Stimulated activated naive CD8-positive, alpha-beta T cell treated with anti-CD3 and anti-CD28 coated beads, Interleukin-15, amount 100 ng/mL, for 72 hours (primary cell): ENCODE measurements around the gene RPL10A.
A peak's percentile ranks its signal among the peaks of the same experiment; 100 is the strongest.
"Not testable (repeated sequence)": the region's sequence is repeated elsewhere in the genome, so short reads cannot be mapped to it uniquely, and the experiment has no call there.

Source experiments
- ATAC-seq: fragments of 150-1000 bp; cut with Tn5 transposase; 2 replicates; pipeline ENCODE4 v1.10.0; 2021; ENCODE audit warnings: mild to moderate bottlenecking, moderate library complexity
- DNase-seq, 2 donors: peaks; one replicate each; pipeline ENCODE4 v3.0.0; 2021 to 2022
- H3K27ac Mint-ChIP-seq, 2 donors: one replicate each; pipeline ENCODE4 v1.8.0; 2022; ENCODE audit warnings: mild to moderate bottlenecking in 2 of 2, mixed read lengths in 2 of 2, moderate library complexity in 2 of 2
- H3K27me3 Mint-ChIP-seq: one replicate; pipeline ENCODE4 v1.8.0; 2022; ENCODE audit warnings: mixed read lengths
- H3K4me1 Mint-ChIP-seq: one replicate; pipeline ENCODE4 v1.8.0; 2022; ENCODE audit warnings: mild to moderate bottlenecking, mixed read lengths
- H3K4me3 Mint-ChIP-seq, 2 donors: one replicate each; pipeline ENCODE4 v1.8.0; 2022; ENCODE audit warnings: mild to moderate bottlenecking in 2 of 2, mixed read lengths in 2 of 2, moderate library complexity in 1 of 2
- H3K9me3 Mint-ChIP-seq, 2 donors: one replicate each; pipeline ENCODE4 v1.8.0; 2022; ENCODE audit warnings: mixed read lengths in 2 of 2

Gene RPL10A

DNA sequence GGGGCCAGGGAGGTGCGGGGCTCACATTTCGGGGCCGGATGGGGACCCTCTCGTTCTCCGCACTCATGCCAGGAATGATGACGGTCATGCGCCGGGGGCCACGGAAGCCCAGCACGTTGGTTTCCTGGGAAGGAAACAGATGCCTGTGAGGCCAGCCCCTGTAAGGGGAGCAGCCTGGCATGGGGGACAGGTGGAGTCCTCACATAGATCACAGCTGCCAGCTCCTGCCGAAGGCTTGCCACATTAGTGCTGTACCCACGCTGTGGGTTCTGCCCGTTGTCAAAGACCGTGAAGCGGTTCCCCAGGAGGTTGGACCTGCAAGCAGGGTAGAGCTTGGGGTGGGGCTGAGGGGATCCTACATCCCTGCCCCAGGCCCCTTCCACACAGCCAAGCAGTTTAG lies 35.3 kb downstream of the RPL10A start:
- no peak for DNase-seq
- H3K4me3 Mint-ChIP-seq: no peak overlapping the region
- H3K27me3 Mint-ChIP-seq: peaks cover 31% of the 10 kb centered on the region
- H3K9me3 Mint-ChIP-seq: no peaks in the 10 kb centered on the region
- H3K4me1 Mint-ChIP-seq: peaks cover 13% of the 10 kb centered on the region
- peak; percentile 39 for ATAC-seq
- no peak overlapping the region for H3K27ac Mint-ChIP-seq

DNA sequence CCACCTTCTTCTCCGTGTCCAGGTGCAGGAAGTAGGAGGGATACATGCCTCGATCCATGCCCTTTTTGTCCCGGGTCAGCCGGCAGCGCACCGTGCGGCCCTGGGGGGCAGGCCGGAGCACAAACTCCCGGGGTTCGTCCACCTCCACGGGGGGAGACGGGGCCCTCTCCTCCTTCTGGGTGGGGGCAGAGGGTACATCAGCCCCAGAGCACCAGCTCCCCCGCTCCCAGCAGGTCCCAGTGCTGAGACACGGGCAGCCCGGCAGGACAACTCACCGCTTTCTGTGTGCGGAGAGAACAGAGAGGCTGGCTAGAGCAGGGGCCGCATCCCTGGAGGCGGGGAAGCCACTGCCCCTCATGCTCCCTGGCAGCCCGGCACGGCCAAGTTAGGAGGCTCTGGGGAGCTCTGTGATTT lies 37.8 kb downstream of the RPL10A start:
- DNase-seq (no peak), ATAC-seq (no peak)
- Mint-ChIP-seq H3K4me1 (peaks cover 9% of the 10 kb centered on the region), H3K27me3 (peaks cover 38% of the 10 kb centered on the region), H3K4me3 (no peak overlapping the region), H3K27ac (no peak overlapping the region), H3K9me3 (no peaks in the 10 kb centered on the region)

GRCh38 chr6:35506536-35506935 lies 38.3 kb downstream of the RPL10A start:
- DNase-seq (no peak), ATAC-seq (no peak)
- Mint-ChIP-seq H3K27ac (no peak overlapping the region), H3K4me3 (no peak overlapping the region), H3K27me3 (peaks cover 43% of the 10 kb centered on the region), H3K9me3 (no peaks in the 10 kb centered on the region), H3K4me1 (peaks cover 14% of the 10 kb centered on the region)

DNA sequence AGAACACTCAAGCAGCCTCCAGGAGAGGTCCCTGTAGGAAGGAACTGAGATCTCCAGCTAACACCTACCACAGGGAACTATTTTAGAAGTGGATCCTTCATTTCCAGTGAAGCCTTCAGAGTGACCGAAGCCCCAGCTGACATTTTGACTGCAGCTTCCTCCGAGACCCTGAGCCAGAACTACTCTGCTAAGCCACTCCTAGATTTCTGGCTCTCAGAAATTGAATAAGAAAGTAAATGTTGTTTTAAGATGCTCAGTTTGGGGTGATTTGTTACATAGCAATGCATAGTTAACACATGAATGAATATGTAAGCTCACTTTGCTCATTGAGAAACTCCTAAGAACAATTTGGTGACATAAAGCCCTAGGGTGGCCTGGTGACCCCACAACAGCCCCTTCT lies 39.0 kb downstream of the RPL10A start:
- DNase-seq (no peak), ATAC-seq (no peak)
- H3K4me3 Mint-ChIP-seq: no peak overlapping the region
- H3K27ac Mint-ChIP-seq: no peak overlapping the region
- peaks cover 20% of the 10 kb centered on the region for H3K4me1 Mint-ChIP-seq
- H3K9me3 Mint-ChIP-seq: no peaks in the 10 kb centered on the region
- H3K27me3 Mint-ChIP-seq: peaks cover 50% of the 10 kb centered on the region

DNA sequence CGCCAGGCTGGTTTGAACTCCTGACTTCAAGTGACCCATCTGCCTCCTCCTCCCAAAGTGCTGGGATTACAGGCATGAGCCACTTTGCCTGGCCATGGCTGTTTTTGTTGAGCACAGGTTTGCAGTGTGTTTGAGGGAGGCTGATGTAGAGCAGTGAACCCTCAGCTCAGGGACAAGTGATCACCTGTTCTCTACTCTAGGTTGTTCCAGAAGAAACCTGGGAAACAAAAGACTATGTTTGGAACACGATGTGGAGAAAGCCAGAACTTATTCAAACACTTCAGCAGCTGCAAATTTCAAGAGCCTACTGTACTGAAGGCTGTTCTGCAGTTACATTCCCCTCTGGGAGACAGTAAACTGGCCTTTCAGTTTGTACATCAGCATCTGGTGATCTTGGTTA lies 39.8 kb downstream of the RPL10A start:
- peaks cover 20% of the 10 kb centered on the region for H3K4me1 Mint-ChIP-seq
- H3K27me3 Mint-ChIP-seq: peaks cover 51% of the 10 kb centered on the region
- no peaks in the 10 kb centered on the region for H3K9me3 Mint-ChIP-seq
- DNase-seq (no peak), ATAC-seq (no peak)
- no peak overlapping the region for H3K27ac Mint-ChIP-seq
- no peak overlapping the region for H3K4me3 Mint-ChIP-seq

DNA sequence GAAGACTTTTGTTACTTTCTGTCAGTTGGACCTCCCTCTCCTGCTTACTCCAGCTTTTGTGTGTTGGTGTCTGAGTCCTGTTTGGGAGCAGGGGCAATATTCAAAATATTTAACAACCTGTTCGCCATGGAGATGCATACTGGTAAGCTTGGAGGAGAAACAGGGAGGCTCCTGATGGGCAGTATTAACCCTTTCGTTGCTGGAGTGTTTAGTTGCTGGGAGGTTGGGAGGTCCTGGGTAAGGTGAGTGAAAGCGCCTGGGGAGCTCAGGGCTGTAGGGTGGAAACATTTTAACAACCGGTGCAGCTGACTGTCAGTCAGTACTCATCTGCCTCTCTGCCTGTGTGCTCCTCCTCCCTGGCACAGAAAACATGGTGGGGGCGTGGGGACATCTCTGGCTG lies 40.3 kb downstream of the RPL10A start:
- H3K9me3 Mint-ChIP-seq: no peaks in the 10 kb centered on the region
- no peak overlapping the region for H3K27ac Mint-ChIP-seq
- peaks cover 47% of the 10 kb centered on the region for H3K27me3 Mint-ChIP-seq
- ATAC-seq: no peak
- DNase-seq: no peak
- H3K4me1 Mint-ChIP-seq: peaks cover 15% of the 10 kb centered on the region
- no peak overlapping the region for H3K4me3 Mint-ChIP-seq

DNA sequence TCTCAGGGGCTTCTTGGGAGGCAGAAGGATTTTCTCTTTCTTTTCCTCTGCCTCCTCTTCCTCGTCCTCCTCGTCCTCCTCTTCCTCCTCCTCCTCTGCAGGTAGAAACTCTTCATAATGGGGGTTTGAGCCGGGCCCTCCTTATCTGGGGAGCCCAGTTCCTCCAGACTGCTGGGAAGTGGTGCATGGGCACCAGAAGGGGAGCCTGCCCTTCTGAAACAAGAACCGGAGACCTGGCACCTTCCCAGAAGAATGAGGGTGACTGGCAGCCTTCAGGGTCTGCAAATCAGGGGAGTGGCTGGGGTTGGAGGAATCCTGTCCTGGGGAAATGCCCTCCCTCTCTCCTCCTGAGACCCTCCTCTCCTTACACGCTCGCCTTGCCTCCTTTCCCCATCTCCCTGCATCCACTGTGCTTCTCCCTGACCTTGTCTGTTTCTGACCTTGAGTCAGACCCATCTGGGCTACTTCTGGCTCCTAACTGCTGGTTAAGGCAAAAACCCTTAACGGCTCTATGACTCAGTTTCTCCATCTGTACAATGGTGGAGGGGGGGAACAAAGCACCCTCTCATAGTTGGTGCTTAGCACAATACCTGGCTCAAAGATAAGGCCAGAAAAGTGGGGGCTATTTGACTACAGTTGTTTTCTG lies 42.8 kb downstream of the RPL10A start:
- no peak overlapping the region for H3K27ac Mint-ChIP-seq
- H3K4me3 Mint-ChIP-seq: no peak overlapping the region
- peaks cover 14% of the 10 kb centered on the region for H3K4me1 Mint-ChIP-seq
- DNase-seq: no peak
- no peaks in the 10 kb centered on the region for H3K9me3 Mint-ChIP-seq
- no peak for ATAC-seq
- H3K27me3 Mint-ChIP-seq: peaks cover 44% of the 10 kb centered on the region

DNA sequence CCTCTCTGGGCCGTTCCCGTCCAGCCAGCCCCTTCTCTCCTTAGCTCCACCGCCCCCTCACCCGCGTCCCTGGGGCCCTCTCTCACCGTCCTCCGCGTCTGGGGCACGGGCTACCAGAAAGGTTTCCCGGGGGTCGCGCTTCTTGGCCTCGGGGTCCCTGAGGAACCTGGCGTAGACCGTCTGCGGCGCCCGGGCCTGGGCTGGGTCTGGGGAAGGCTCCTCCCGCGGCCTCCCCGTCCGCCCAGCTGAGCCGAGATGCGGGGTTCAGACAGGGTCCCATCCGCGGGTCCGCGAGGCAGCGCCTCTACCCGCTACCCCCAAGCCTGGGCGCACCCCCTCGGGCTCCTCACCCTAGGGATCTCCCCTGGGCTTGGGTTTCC lies 43.4 kb downstream of the RPL10A start:
- Mint-ChIP-seq H3K27me3 (peaks cover 44% of the 10 kb centered on the region), H3K4me3 (peak overlapping the region in 1 of 2 donors; percentile 52), H3K27ac (no peak overlapping the region), H3K9me3 (no peaks in the 10 kb centered on the region), H3K4me1 (peaks cover 14% of the 10 kb centered on the region)
- DNase-seq (no peak), ATAC-seq (peak; percentile 62)

- ATAC-seq: peak; percentile 39
Observed at GRCh38 chr6:35512006-35512405, 43.8 kb downstream of the RPL10A start.

GRCh38 chr6:35512740-35513139 lies 44.5 kb downstream of the RPL10A start, which contains the start of gene TULP1:
TSS of gene TULP1 (minus strand) at chr6:35512896. CDS start at chr6:35512858, 38 bp downstream.
- peaks cover 14% of the 10 kb centered on the region for H3K4me1 Mint-ChIP-seq
- H3K4me3 Mint-ChIP-seq: peak within 1 kb of the TSS in 1 of 2 donors; percentile 52
- DNase-seq (no peak), ATAC-seq (no peak)
- H3K9me3 Mint-ChIP-seq: no peaks in the 10 kb centered on the region
- peaks cover 44% of the 10 kb centered on the region for H3K27me3 Mint-ChIP-seq
- H3K27ac Mint-ChIP-seq: peak within 1 kb of the TSS in 1 of 2 donors; percentile 91

More at GRCh38 chr6:35512006-35512405, 43.8 kb downstream of the RPL10A start:
- Mint-ChIP-seq H3K27me3 (peaks cover 44% of the 10 kb centered on the region), H3K4me1 (peaks cover 14% of the 10 kb centered on the region), H3K4me3 (peak overlapping the region in 1 of 2 donors; percentile 52), H3K27ac (peak overlapping the region in 1 of 2 donors; percentile 91), H3K9me3 (no peaks in the 10 kb centered on the region)
- DNase-seq: no peak

- Mint-ChIP-seq H3K4me1 (peaks cover 14% of the 10 kb centered on the region), H3K9me3 (no peaks in the 10 kb centered on the region), H3K4me3 (no peak overlapping the region), H3K27ac (no peak overlapping the region), H3K27me3 (peaks cover 36% of the 10 kb centered on the region)
- no peak for ATAC-seq
- no peak for DNase-seq
Observed at GRCh38 chr6:35514587-35514986, 46.4 kb downstream of the RPL10A start.

GRCh38 chr6:35515939-35516338 lies 47.7 kb downstream of the RPL10A start:
- H3K4me1 Mint-ChIP-seq: peaks cover 14% of the 10 kb centered on the region
- ATAC-seq, H3K9me3 Mint-ChIP-seq, DNase-seq, H3K27ac Mint-ChIP-seq, H3K4me3 Mint-ChIP-seq: not testable (repeated sequence)
- peaks cover 22% of the 10 kb centered on the region for H3K27me3 Mint-ChIP-seq

- ATAC-seq (no peak), DNase-seq (no peak)
- Mint-ChIP-seq H3K27ac (no peak overlapping the region), H3K9me3 (no peaks in the 10 kb centered on the region), H3K4me3 (no peak overlapping the region), H3K27me3 (peaks cover 15% of the 10 kb centered on the region), H3K4me1 (peaks cover 6% of the 10 kb centered on the region)
Observed at GRCh38 chr6:35516712-35517111, 48.5 kb downstream of the RPL10A start.

- not testable (repeated sequence) for DNase-seq, H3K27ac Mint-ChIP-seq, H3K27me3 Mint-ChIP-seq, H3K4me1 Mint-ChIP-seq, ATAC-seq, H3K4me3 Mint-ChIP-seq, H3K9me3 Mint-ChIP-seq
Observed at GRCh38 chr6:35517978-35518377, 49.8 kb downstream of the RPL10A start.

DNA sequence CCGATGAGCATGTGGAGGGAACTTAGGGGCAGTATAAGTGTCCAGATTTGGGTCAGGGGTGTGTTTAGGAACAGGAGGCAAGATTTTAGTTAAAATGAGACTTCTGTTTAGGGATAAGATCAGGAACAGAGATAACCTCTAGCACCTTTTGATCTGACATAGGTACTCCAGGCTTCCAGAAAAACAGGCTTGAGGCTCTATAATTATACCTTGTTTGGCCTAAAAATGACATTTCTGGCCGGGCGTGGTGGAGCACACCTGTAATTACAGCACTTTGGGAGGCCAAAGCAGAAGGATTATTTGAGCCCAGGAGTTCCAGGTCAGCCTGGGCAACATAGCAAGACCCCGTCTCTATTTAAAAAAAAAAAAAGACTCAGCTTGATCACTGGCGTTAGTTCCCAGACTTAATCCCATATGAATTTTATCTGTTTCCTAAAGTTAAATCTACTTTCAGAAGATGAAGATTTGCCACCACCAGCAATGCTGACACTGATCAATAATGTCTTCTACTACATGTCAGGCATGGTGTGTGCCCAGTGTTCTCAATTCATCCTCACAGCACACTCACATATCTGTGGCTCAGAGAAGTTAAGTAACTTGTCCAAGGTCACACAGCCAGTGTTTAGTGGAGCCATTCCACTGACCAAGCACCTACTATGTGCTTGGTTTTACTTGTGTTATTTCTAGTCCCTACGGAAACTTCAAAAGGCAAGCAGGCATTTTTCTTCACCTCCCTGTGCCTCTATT lies 50.5 kb downstream of the RPL10A start:
- ATAC-seq: no peak
- peaks cover 14% of the 10 kb centered on the region for H3K4me1 Mint-ChIP-seq

GRCh38 chr6:35519313-35520015 lies 51.3 kb downstream of the RPL10A start:
- Mint-ChIP-seq H3K27ac (no peak overlapping the region), H3K9me3 (no peaks in the 10 kb centered on the region), H3K4me1 (peaks cover 14% of the 10 kb centered on the region), H3K27me3 (no peaks in the 10 kb centered on the region), H3K4me3 (no peak overlapping the region)
- no peak for DNase-seq
- no peak for ATAC-seq

More for the DNA sequence above, 50.5 kb downstream of the RPL10A start:
- Mint-ChIP-seq H3K9me3 (no peaks in the 10 kb centered on the region), H3K4me3 (no peak overlapping the region), H3K27me3 (no peaks in the 10 kb centered on the region), H3K27ac (no peak overlapping the region)
- DNase-seq: no peak
